ENCODE measurements around the gene PM20D1. TPM values are rescaled to one million over a fixed set of nuclear protein-coding genes. Genes with fewer than 3 reads are reported as not detected.

Gene PM20D1
- total RNA-seq, 1 donor from 2014 or later, result 0.30 TPM

GRCh38 chr1:205822397-205822796 lies 27.5 kb downstream of the PM20D1 start:
- intact Hi-C loops (cut with DNase I), result no loop called here
- TF ChIP-seq CTCF (IDR thresholded peaks at IDR 0.05), result no peak
- H3K36me3 ChIP-seq, result no peaks in the 10 kb centered on the region
- ATAC-seq, result no peak
- H3K9me3 ChIP-seq, result no peaks in the 10 kb centered on the region
- no peaks in the 10 kb centered on the region for H3K27me3 ChIP-seq (ENCODE audit: low read depth)
- DNase-seq, result no peak
- no peaks in the 10 kb centered on the region for H3K4me1 ChIP-seq
- H3K4me3 ChIP-seq, result no peak overlapping the region
- H3K27ac ChIP-seq, result no peak overlapping the region

DNA sequence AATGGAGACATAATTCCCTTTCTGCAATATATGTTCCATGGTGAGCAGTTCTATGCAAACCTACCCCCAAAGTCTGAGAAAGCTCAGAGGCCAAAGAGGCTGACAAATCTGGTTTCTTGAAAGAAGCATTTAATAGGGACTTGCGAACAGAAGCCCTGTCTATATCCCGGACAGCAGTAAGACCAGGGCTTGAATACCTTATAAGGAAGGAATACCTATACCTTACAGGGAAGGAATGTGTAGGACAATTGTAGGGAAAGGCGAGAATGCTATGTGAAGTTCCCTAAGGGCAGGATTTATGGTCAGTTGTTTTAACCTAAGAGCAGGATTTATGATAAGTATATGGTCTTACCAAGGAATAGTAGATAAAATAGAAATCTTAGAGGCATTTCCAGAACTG lies 31.9 kb downstream of the PM20D1 start:
- Histone ChIP-seq H3K36me3 (no peaks in the 10 kb centered on the region), H3K4me3 (no peak overlapping the region), H3K9me3 (no peaks in the 10 kb centered on the region), H3K4me1 (peaks cover 8% of the 10 kb centered on the region), H3K27ac (no peak overlapping the region), H3K27me3 (ENCODE audit: low read depth) (no peaks in the 10 kb centered on the region)
- no peak for TF ChIP-seq CTCF (IDR thresholded peaks at IDR 0.05)
- ATAC-seq, result no peak
- no peak for DNase-seq
- intact Hi-C loops (cut with DNase I), result no loop called here

- no peak for TF ChIP-seq CTCF (IDR thresholded peaks at IDR 0.05)
- no peaks in the 10 kb centered on the region for H3K9me3 ChIP-seq
- H3K4me3 ChIP-seq, result no peak overlapping the region
- H3K4me1 ChIP-seq, result peaks cover 10% of the 10 kb centered on the region
- no peaks in the 10 kb centered on the region for H3K27me3 ChIP-seq (ENCODE audit: low read depth)
- intact Hi-C loops (cut with DNase I), result no loop called here
- no peaks in the 10 kb centered on the region for H3K36me3 ChIP-seq
- H3K27ac ChIP-seq, result no peak overlapping the region
- ATAC-seq, result no peak
- no peak for DNase-seq
Observed at GRCh38 chr1:205817364-205817763, 32.6 kb downstream of the PM20D1 start.

GRCh38 chr1:205813755-205814058 lies 36.2 kb downstream of the PM20D1 start:
- ATAC-seq, result no peak
- Histone ChIP-seq H3K27me3 (ENCODE audit: low read depth) (no peaks in the 10 kb centered on the region), H3K4me3 (peak overlapping the region; percentile 94), H3K9me3 (no peaks in the 10 kb centered on the region), H3K36me3 (peaks cover 9% of the 10 kb centered on the region), H3K4me1 (peaks cover 45% of the 10 kb centered on the region), H3K27ac (peak overlapping the region; percentile 88)
- no peak for TF ChIP-seq CTCF (IDR thresholded peaks at IDR 0.05)
- no peak for DNase-seq
- intact Hi-C loops (cut with DNase I), result no loop called here

- H3K4me1 ChIP-seq, result peaks cover 51% of the 10 kb centered on the region
- no peaks in the 10 kb centered on the region for H3K9me3 ChIP-seq
- peak; percentile 94 for DNase-seq
- no peak for TF ChIP-seq CTCF (IDR thresholded peaks at IDR 0.05)
- peak; percentile 98 to 99 for ATAC-seq
- peak within 1 kb of the TSS; percentile 94 for H3K4me3 ChIP-seq
- intact Hi-C loops (cut with DNase I), result no loop called here
- H3K27ac ChIP-seq, result peak within 1 kb of the TSS; percentile 88
- no peaks in the 10 kb centered on the region for H3K27me3 ChIP-seq (ENCODE audit: low read depth)
- H3K36me3 ChIP-seq, result peaks cover 9% of the 10 kb centered on the region
Observed at GRCh38 chr1:205812878-205813754, 36.8 kb downstream of the PM20D1 start, which contains the start of gene SLC41A1. TSS of gene SLC41A1 (minus strand) at chr1:205813198. CDS start at chr1:205810441, 2,757 bp downstream.
